ENCODE data around the gene CLCN5. TPM values are rescaled to one million over a fixed set of nuclear protein-coding genes. Genes with fewer than 3 reads are reported as not detected.

CLCN5 gene
- total and polyA plus RNA-seq, 10 of the 15 experiments (the other 5 are each of a cell fraction or from before 2014, with no cell fraction given) = 0.33 to 3.8 (median 2.6) TPM

DNA sequence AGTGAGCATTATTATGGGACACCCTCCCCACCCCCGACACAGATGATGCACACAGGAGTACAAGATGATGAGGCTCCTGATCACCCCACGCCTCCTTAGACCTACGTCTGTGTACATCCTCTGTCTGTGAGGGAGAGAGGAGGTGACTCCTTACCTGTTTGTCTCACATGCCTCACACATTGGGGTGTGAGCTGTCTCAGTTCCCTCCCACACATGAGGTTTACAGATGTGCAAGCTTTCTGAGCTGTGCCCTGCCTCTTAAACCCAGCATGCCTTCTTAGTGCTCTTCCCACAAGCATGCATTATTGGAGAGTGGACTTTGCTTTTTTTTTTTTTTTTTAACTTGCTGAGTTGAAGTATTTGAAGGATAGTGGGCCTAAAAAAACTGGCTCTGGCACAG lies 76.7 kb downstream of the CLCN5 start:
- no peak overlapping the region for H2AFZ ChIP-seq (ENCODE audit: control insufficient read depth, low read depth, low read length)
- DNase-seq (ENCODE audit: low read depth, low spot score) (no peak), ATAC-seq (no peak), FAIRE-seq (no peak)
- no TSS peak for BruUV-seq (replicated peaks)
- 30% methylated on average over 3 of the region's 3 CpGs for WGBS (ENCODE audit: insufficient coverage, insufficient replicate concordance, low lambda C conversion rate, missing lambda C conversion rate)
- ChIA-PET POLR2A (no interaction called here), SMC1A (ENCODE audit: uncharacterized antibody, unreplicated experiment) (no interaction called here), CTCF (interaction anchor here (2.0 kb wide), 1 partner anchor 79 kb away, joined by 8 read pairs; no protein-coding TSS in a partner anchor), RAD21 (ENCODE audit: unreplicated experiment) (no interaction called here)
- in situ Hi-C loops (cut with MboI) = no loop called here
- H3K27me3 ChIP-seq (replicated peaks in 1 of 2; ENCODE audit: control insufficient read depth in 2 of 2, insufficient read depth in 2 of 2, low read length in 1 of 2) = no peaks in the 10 kb centered on the region
- H3K9me3 ChIP-seq (replicated peaks; ENCODE audit: control insufficient read depth, insufficient read depth, low read length) = no peaks in the 10 kb centered on the region
- H3K36me3 ChIP-seq (ENCODE audit: control insufficient read depth in 2 of 2, insufficient read depth in 2 of 2, low read length in 1 of 2) = no peaks in the 10 kb centered on the region
- no peak overlapping the region for H3K9ac ChIP-seq (ENCODE audit: control insufficient read depth, insufficient read depth, low read length)
- H3K27ac ChIP-seq (ENCODE audit: control insufficient read depth, insufficient read depth) = no peak overlapping the region
- H3K4me2 ChIP-seq (ENCODE audit: control insufficient read depth, insufficient read depth) = no peak overlapping the region
- intact Hi-C loops (cut with micrococcal nuclease; ENCODE audit: unreplicated experiment) = no loop called here
- H3K4me1 ChIP-seq (ENCODE audit: control insufficient read depth, insufficient read depth, low read length) = peaks cover 5% of the 10 kb centered on the region
- H4K20me1 ChIP-seq (ENCODE audit: control insufficient read depth, insufficient read depth) = no peaks in the 10 kb centered on the region
- TF ChIP-seq BHLHE40 (IDR thresholded peaks at IDR 0.05; ENCODE audit: borderline replicate concordance in 1 of 2, low read depth in 2 of 2, low read length in 1 of 2) (peak in 1 of 2 experiments; percentile 52; a peak in 1 of 4 replicates), EED (IDR thresholded peaks at IDR 0.05; ENCODE audit: low read depth) (no peak)
- no peaks in the 10 kb centered on the region for H3K79me2 ChIP-seq (ENCODE audit: control insufficient read depth, insufficient read depth, low read length)
- no peak overlapping the region for H3K4me3 ChIP-seq

DNA sequence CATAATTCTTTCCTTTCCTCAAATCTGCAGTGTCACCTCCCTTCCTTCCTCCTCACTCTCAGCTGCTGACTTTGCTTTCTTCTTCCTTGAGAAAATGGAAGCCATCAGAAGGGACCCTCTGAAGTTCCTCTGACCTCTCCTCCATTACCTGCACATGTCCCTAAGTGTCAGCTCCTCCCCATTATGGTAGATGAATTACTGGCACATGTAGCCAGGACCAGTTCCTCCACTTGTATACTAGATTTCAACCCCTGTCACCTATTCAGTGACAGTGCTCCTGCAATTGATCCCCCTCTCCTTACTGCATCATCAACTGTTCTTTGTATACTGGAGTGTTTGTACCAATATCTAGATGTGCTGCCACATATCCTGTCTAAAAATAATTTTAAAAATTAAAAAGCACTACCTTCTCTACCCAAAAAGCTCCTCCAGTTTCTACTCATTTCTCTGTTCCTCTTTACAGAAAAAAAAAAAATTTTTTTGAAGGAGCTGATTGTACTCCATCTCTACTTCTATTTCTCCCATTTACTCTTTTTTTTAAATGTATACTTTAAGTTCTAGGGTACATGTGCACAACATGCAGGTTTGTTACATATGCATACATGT lies 78.6 kb downstream of the CLCN5 start:
- Histone ChIP-seq H3K9ac (ENCODE audit: control insufficient read depth, insufficient read depth, low read length) (no peak overlapping the region), H3K36me3 (ENCODE audit: control insufficient read depth in 2 of 2, insufficient read depth in 2 of 2, low read length in 1 of 2) (no peaks in the 10 kb centered on the region), H2AFZ (ENCODE audit: control insufficient read depth, low read depth, low read length) (no peak overlapping the region), H3K79me2 (ENCODE audit: control insufficient read depth, insufficient read depth, low read length) (no peaks in the 10 kb centered on the region), H3K27me3 (replicated peaks in 1 of 2; ENCODE audit: control insufficient read depth in 2 of 2, insufficient read depth in 2 of 2, low read length in 1 of 2) (no peaks in the 10 kb centered on the region), H3K4me2 (ENCODE audit: control insufficient read depth, insufficient read depth) (no peak overlapping the region; the same call in 1 of the 2 replicates), H3K27ac (ENCODE audit: control insufficient read depth, insufficient read depth) (no peak overlapping the region), H3K4me3 (no peak overlapping the region), H3K9me3 (replicated peaks; ENCODE audit: control insufficient read depth, insufficient read depth, low read length) (no peaks in the 10 kb centered on the region), H4K20me1 (ENCODE audit: control insufficient read depth, insufficient read depth) (no peaks in the 10 kb centered on the region), H3K4me1 (ENCODE audit: control insufficient read depth, insufficient read depth, low read length) (peaks cover 5% of the 10 kb centered on the region)
- 0 out of 2 replicates have a peak, but pooled peaks have one; percentile 41 for TF ChIP-seq ZNF384 (IDR thresholded peaks at IDR 0.05; ENCODE audit: borderline replicate concordance, low read depth, low read length)
- no peak for TF ChIP-seq RAD51 (IDR thresholded peaks at IDR 0.05)
- TF ChIP-seq ZSCAN29 (IDR thresholded peaks at IDR 0.05) = no peak
- TF ChIP-seq RBBP5 (conservative IDR thresholded peaks at IDR 0.05) = no peak
- no peak for TF ChIP-seq SKIL (IDR thresholded peaks at IDR 0.05; ENCODE audit: low read depth, poor library complexity, severe bottlenecking)
- no peak for TF ChIP-seq CREB1 (IDR thresholded peaks at IDR 0.05; ENCODE audit: low read depth)
- POLR2A ChIA-PET = no interaction called here
- intact Hi-C loops (cut with micrococcal nuclease; ENCODE audit: unreplicated experiment) = no loop called here
- BruUV-seq (replicated peaks) = no TSS peak
- DNase-seq (ENCODE audit: low read depth, low spot score) = no peak
- in situ Hi-C loops (cut with MboI) = no loop called here
- FAIRE-seq = no peak
- peak; percentile 46 for ATAC-seq
- CTCF ChIA-PET = interaction anchor here (1.3 to 2.0 kb wide), 2 partner anchors 81 kb away, joined by 3 to 8 read pairs; no protein-coding TSS in a partner anchor
- SMC1A ChIA-PET (ENCODE audit: uncharacterized antibody, unreplicated experiment) = interaction anchor here (0.7 to 1.8 kb wide), 5 partner anchors 22 to 117 kb away, joined by 3 to 5 read pairs (median 4); no protein-coding TSS in a partner anchor
- RAD21 ChIA-PET (ENCODE audit: unreplicated experiment) = interaction anchor here (1.1 to 1.3 kb wide), 2 partner anchors 8 to 70 kb away, joined by 3 read pairs; no protein-coding TSS in a partner anchor
